ENCODE results near the gene RHO. TPM values are rescaled to one million over a fixed set of nuclear protein-coding genes. Genes with fewer than 3 reads are reported as not detected.

RHO gene
- total RNA-seq, 4 donors from 2014 or later, result not detected

- TF ChIP-seq POLR2AphosphoS5 (IDR thresholded peaks at IDR 0.05), result no peak
- no peak for TF ChIP-seq EP300 (IDR thresholded peaks at IDR 0.05)
- no peak for TF ChIP-seq CTCF (IDR thresholded peaks at IDR 0.05)
- TF ChIP-seq POLR2A (IDR thresholded peaks at IDR 0.05), result no peak
- H3K9me3 ChIP-seq, result no peaks in the 10 kb centered on the region
- ATAC-seq, result no peak
- H3K4me1 ChIP-seq, result peaks cover 0 to 33% (median 19%) of the 10 kb centered on the region in 3 donors
- no peak overlapping the region for H3K4me3 ChIP-seq
- 95% methylated on average over 4 of the region's 8 CpGs; no CpG with 5 or more reads in 1 of the 2 donors for WGBS, 2 donors (ENCODE audit: low coverage in 1 of 2)
- H3K27ac ChIP-seq, result no peak overlapping the region
- H3K27me3 ChIP-seq, result no peaks in the 10 kb centered on the region
- H3K36me3 ChIP-seq, result peaks cover 0 to 93% of the 10 kb centered on the region in 2 donors
These were observed 53.2 kb downstream of the RHO start for GRCh38 chr3:129581623-129582022.

- H3K27ac ChIP-seq, result no peak overlapping the region
- TF ChIP-seq POLR2AphosphoS5 (IDR thresholded peaks at IDR 0.05), result no peak
- no peak for TF ChIP-seq EP300 (IDR thresholded peaks at IDR 0.05)
- TF ChIP-seq POLR2A (IDR thresholded peaks at IDR 0.05), result no peak
- no peak for TF ChIP-seq CTCF (IDR thresholded peaks at IDR 0.05)
- peaks cover 0 to 33% (median 20%) of the 10 kb centered on the region in 3 donors for H3K4me1 ChIP-seq
- ATAC-seq, result no peak
- peaks cover 0 to 88% of the 10 kb centered on the region in 2 donors for H3K36me3 ChIP-seq
- no peak overlapping the region for H3K4me3 ChIP-seq
- WGBS, 2 donors (ENCODE audit: low coverage in 1 of 2), result no CpG with 5 or more reads among the region's 5 CpGs
- no peaks in the 10 kb centered on the region for H3K27me3 ChIP-seq
- H3K9me3 ChIP-seq, result no peaks in the 10 kb centered on the region
These were observed 54.4 kb downstream of the RHO start for GRCh38 chr3:129582799-129583198.

- no peak for ATAC-seq
- H3K36me3 ChIP-seq, result peaks cover 0 to 88% of the 10 kb centered on the region in 2 donors
- H3K27ac ChIP-seq, result no peak overlapping the region
- TF ChIP-seq POLR2A (IDR thresholded peaks at IDR 0.05), result no peak
- no peak for TF ChIP-seq POLR2AphosphoS5 (IDR thresholded peaks at IDR 0.05)
- no peak for TF ChIP-seq EP300 (IDR thresholded peaks at IDR 0.05)
- no peak for TF ChIP-seq CTCF (IDR thresholded peaks at IDR 0.05)
- no peaks in the 10 kb centered on the region for H3K9me3 ChIP-seq
- no peak overlapping the region for H3K4me3 ChIP-seq
- 83% methylated on average over 8 of the region's 9 CpGs; no CpG with 5 or more reads in 1 of the 2 donors for whole genome bisulfite sequencing, 2 donors (ENCODE audit: low coverage in 1 of 2)
- no peaks in the 10 kb centered on the region for H3K27me3 ChIP-seq
- peaks cover 0 to 33% (median 16%) of the 10 kb centered on the region in 3 donors for H3K4me1 ChIP-seq
These were observed 54.9 kb downstream of the RHO start for GRCh38 chr3:129583289-129583688.

- H3K9me3 ChIP-seq, result no peaks in the 10 kb centered on the region
- H3K4me3 ChIP-seq, result no peak overlapping the region
- no peak overlapping the region for H3K27ac ChIP-seq
- ATAC-seq, result no peak
- H3K4me1 ChIP-seq, result peaks cover 0 to 33% (median 18%) of the 10 kb centered on the region in 3 donors
- H3K27me3 ChIP-seq, result no peaks in the 10 kb centered on the region
- H3K36me3 ChIP-seq, result peaks cover 0 to 89% of the 10 kb centered on the region in 2 donors
- WGBS, 2 donors (ENCODE audit: low coverage in 1 of 2), result 75 to 98% methylated on average over 3 of the region's 3 CpGs
- TF ChIP-seq EP300 (IDR thresholded peaks at IDR 0.05), result no peak
- TF ChIP-seq POLR2A (IDR thresholded peaks at IDR 0.05), result no peak
- no peak for TF ChIP-seq CTCF (IDR thresholded peaks at IDR 0.05)
- no peak for TF ChIP-seq POLR2AphosphoS5 (IDR thresholded peaks at IDR 0.05)
These were observed 56.2 kb downstream of the RHO start for GRCh38 chr3:129584631-129585030.

Other genes with a start within 250 kb of the RHO start
- gene HMCES, start 249.8 kb upstream of the RHO start, total RNA-seq, result 10 to 100 TPM; 25.3 to 35.7 (median 30.2) TPM
- gene EFCAB12, start 100.0 kb upstream of the RHO start, total RNA-seq, result under 1 TPM in 2 of 4 donors, not detected in 2; 0.08 to 0.47 TPM
- 10 to 100 TPM; 11.4 to 38.6 (median 18.8) TPM for gene MBD4, start 88.7 kb upstream of the RHO start, total RNA-seq
- gene IFT122, start 88.4 kb upstream of the RHO start, total RNA-seq, result 10 to 100 TPM; 18.1 to 38.3 (median 26.8) TPM
- not detected for gene H1-8, start 14.5 kb downstream of the RHO start, total RNA-seq
- gene PLXND1, start 78.0 kb downstream of the RHO start, total RNA-seq, result 10 to 100 TPM; 45.0 to 77.9 (median 61.5) TPM

Data from gastroesophageal sphincter (tissue), 4 donors.